Activated T-cell treated with anti-CD3 and anti-CD28 coated beads for 48 hours (primary cell): Measurements from ENCODE around the gene ADARB2.
"Not testable (repeated sequence)": the region's sequence is repeated elsewhere in the genome, so short reads cannot be mapped to it uniquely, and the experiment has no call there.

Experiments used
- DNase-seq: peaks from one replicate; pipeline ENCODE4 v3.0.0-alpha.2; 2020; ENCODE audit warnings: low read depth

The ADARB2 gene

GRCh38 chr10:1227510-1228402 lies 509.6 kb downstream of the ADARB2 start:
- DNase-seq, result no peak

- DNase-seq, result not testable (repeated sequence)
Measured at GRCh38 chr10:1226907-1227306, 510.4 kb downstream of the ADARB2 start.

GRCh38 chr10:1219874-1220273 lies 517.5 kb downstream of the ADARB2 start:
- DNase-seq, result not testable (repeated sequence)

- DNase-seq, result no peak
Measured at GRCh38 chr10:1217661-1218060, 519.7 kb downstream of the ADARB2 start.

- DNase-seq, result no peak
Measured at GRCh38 chr10:1217237-1217587, 520.1 kb downstream of the ADARB2 start.

- no peak for DNase-seq
Measured at GRCh38 chr10:1216574-1217236, 520.6 kb downstream of the ADARB2 start.

- DNase-seq, result no peak
Measured at GRCh38 chr10:1215862-1216573, 521.3 kb downstream of the ADARB2 start.

- no peak for DNase-seq
Measured at GRCh38 chr10:1214882-1215540, 522.3 kb downstream of the ADARB2 start.

- no peak for DNase-seq
Measured at GRCh38 chr10:1214071-1214675, 523.2 kb downstream of the ADARB2 start.

GRCh38 chr10:1213252-1214070 lies 523.9 kb downstream of the ADARB2 start:
- no peak for DNase-seq

- DNase-seq, result no peak
Measured at GRCh38 chr10:1212571-1213141, 524.7 kb downstream of the ADARB2 start.

GRCh38 chr10:1211844-1212570 lies 525.3 kb downstream of the ADARB2 start:
- DNase-seq, result no peak

- no peak for DNase-seq
Measured at GRCh38 chr10:1210667-1211066, 526.7 kb downstream of the ADARB2 start.

- no peak for DNase-seq
Measured at GRCh38 chr10:1209355-1209979, 527.9 kb downstream of the ADARB2 start.

- DNase-seq, result no peak
Measured at GRCh38 chr10:1208366-1209311, 528.7 kb downstream of the ADARB2 start.

- no peak for DNase-seq
Measured at GRCh38 chr10:1206601-1207000, 530.7 kb downstream of the ADARB2 start.

- DNase-seq, result no peak
Measured at GRCh38 chr10:1206101-1206500, 531.2 kb downstream of the ADARB2 start.

- DNase-seq, result no peak
Measured at GRCh38 chr10:1205450-1206030, 531.8 kb downstream of the ADARB2 start.
